SK-N-DZ (cell line): ENCODE results near the gene BEND5.

Experiments
- DNase-seq: peaks from one replicate; pipeline ENCODE4 v3.0.0-alpha.2; 2015; ENCODE audit warnings: low spot score

Gene BEND5

DNA sequence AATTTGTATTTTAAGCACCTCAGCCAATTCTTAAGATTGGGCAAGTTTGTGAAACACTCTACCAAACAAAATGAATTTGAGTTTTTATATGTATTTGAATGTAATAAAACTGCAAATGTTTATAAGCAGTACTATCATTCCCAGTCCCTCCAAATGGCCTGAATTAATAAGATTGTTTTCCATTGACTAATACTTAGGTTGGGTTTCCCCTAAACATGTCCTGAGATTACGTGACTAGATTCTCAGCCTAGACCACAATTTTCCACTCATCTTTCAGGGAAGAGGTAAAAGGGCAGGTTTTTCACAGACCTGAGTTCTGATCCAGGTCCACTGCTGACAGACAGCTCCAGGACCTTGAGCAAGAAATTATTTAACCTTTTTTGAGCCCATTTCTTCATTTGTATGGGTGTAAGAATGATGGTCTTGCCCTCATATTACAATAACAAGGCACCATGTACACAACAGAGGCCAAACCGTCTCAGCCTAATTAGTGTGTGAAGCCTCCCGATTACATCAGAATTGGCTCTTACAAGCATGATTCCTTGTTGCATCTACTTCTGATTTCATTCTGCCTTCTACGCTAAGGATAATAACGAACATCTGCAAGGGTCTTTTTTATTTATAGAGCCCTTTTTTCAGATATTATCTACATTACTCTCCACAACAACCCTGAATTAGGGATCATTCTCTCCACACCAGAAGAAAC lies 51.2 kb downstream of the BEND5 start:
- DNase-seq, result no peak

DNA sequence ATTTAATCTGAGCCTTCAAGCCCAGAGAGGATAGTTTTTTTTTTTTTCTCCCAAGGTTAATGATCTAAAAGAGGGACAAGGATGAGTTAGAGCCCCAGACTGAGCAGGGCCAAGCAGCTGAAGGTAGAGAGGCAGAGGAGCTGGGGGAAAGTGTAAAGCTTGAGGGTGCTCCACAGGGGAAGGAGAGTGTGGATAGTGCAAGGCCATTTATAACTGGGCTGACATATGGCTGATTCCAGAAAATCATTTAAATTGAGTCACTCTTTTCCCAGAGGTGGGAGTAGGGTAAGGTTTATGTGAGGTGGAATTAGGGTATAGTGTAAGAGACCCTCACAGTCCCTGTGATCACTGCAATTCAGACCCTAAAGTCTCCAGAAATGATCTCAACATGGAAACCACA lies 55.8 kb downstream of the BEND5 start:
- DNase-seq, result no peak

DNA sequence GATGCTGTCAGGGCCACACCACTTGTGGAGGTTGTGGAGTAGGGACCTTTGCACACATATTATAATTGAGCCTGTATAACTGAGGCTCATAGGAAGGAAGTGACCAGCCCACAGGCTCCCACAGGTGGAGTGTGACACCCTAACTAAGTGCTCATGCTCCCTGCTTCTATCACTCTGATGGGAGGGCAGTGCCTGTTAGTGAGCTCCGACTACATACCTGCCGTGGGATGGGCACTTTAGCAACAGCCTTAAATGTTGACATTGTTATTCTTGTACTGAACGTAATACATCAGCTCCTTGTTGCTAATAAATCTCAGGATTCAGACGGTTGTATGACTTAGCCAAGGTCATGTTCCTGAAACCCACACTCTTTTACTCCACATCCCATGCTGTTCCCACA lies 58.0 kb downstream of the BEND5 start:
- DNase-seq, result no peak

DNA sequence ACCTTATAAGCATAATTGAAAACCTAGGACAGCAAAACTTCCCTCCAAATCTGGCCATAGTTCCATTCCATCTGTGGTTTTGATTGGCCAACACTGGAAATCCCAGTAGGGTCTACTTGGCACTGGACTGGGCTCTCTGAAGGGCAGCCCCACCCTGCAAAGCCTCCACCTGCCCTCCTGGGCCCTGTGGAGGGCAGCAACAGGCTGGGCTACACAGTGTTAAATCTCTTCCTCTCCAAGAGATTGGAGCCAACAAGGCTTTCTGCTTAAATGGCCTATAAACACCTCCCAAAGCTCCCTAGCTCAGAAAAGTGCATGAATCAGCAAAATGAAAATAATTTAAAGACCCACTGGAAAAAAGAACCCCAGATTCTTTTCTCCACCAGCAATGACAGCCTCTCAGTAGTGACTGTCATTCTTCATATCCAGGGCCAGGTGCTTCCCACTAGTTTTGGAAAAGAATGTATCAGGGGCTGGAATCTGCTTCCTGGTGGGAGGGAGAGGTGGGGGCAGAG lies 58.5 kb downstream of the BEND5 start:
- DNase-seq, result no peak

DNA sequence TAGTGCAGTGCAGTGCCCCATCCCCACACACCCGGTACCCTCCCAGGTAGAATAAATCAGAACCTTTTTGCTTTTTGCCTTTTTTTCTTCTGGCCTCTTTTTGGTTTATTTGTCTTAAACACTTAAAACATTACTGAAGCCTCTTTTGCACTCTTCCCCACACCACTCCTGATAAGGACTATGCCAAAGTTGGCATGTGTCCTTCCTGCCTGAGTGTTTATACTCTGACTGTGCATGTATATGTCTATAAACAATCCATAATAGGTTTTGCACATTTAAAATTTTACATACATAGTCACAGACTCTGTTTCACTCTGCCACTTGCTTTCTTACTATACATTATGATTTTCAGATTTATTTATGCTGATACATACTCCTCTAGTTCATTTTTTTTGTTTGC lies 59.6 kb downstream of the BEND5 start:
- no peak for DNase-seq

DNA sequence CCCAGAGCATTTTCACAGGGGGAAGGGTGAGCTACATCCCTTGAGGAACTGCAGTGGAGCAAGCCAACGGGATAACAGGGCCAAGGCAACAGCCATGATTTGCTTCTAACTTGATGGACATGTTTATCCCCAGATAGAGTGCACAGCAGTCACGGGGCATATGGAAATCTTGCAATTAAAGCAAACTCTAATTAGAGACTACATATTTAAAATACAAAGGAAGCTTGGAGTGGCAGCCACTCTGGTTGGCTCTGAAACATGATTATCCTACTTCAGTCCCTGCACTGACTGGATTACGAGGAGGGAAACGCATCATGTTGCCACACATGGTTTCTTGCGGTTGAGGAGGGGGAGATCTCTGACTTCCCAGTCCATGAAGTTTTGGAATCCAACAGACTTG lies 60.8 kb downstream of the BEND5 start:
- DNase-seq, result no peak

DNA sequence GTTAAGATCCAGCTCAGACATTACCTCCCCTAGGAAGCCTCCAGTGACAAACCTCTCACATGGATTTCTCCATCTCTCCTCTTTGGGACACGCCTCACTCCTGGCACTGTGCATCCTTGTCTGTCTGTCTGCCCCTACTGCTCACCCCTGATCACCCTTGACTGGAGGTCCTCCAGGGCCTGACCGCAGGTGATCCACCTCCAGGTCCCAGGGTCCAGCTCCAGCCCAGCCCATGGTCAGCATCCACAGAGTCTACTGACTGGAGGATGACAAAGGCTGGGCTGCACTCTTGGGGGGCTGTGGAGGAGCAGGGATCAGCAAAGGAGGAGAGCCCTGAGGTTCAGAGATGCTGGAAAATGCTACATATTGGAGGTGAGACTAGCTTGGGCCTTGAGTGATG lies 65.8 kb downstream of the BEND5 start:
- DNase-seq, result no peak

DNA sequence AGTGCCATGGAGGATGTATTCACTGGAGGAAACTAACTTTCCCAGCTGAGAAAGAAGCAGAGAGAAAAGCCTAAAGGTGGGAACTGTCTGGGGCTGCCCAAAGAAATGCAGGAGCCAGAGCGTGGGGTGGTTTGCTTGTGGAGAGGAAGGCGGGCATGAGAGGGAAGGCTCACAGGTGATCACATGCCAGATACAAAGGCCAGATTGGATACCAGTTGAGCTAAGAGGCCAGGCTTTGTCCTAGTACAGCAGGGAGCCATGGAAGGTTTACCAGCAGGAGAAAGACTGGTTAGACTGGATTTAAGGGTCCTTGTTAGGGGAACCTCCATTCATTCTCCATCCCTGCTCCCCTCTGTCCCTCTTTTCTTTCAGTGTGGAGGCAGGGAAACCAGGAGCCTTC lies 66.4 kb downstream of the BEND5 start:
- no peak for DNase-seq

DNA sequence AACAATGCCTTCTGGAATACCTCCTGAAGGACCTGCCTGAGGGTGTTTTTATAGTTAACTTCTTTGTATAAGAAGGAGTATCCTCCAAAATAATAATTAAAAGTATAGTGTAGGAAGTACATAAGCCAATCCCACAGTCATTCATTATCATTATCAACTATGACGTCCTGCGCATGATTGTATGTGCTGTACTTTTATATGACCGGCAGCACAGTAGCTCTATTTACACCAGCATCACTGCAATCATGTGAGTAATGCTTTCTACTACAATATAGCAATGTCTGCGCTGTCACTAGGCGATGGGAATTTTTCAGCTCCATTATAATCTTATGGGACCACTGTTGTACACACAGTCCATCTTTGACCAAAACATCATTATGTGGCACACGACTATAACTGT lies 72.0 kb downstream of the BEND5 start:
- DNase-seq, result no peak

DNA sequence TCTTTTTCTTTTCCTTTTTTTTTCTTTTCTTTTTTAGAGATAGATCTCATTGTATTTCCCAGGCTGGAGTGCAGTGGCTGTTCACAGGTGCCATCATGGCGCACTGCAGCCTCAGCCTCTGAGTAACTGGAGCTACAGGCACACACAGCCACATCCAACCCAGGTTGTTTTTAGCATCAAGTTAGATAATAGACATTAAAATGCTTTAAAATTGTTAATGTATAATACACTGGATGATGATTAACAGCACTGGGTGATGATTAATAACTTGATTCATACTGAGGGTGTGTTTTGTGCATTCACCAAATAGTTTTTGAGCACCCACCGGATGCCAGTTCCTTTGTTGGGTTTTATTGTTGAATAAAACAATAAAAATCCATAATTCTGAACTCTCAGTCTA lies 75.2 kb downstream of the BEND5 start:
- DNase-seq, result no peak

DNA sequence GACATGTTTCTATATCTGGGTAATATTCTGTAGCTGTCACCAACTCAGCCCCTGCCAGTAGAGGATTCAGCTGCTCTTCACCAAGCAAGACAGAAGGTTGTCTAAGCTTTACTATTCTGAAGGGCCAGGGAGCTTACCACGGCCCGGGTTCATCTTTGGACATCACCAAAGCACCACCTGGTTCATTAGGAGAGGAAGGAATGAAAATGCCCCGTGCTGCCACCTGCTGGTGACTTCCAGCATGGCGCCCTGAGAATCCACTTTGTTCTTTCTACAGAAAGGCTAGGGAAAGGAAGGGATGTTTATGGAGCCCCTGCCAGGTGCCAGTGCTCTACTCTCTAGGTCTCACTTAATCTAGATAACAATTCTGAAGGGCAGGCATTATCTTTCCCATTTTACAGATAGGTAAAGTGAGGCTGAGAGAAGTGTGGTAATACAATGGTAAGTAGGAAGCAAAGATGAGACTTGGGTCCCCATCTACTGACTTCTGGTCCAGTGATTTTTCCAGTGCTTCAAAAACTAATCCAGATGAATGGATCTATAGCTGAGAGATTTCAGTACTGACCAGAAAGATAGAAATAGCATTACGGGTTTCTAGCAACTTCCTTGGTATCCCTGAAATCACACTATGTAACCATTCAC lies 79.5 kb downstream of the BEND5 start:
- peak; percentile 59 for DNase-seq

DNA sequence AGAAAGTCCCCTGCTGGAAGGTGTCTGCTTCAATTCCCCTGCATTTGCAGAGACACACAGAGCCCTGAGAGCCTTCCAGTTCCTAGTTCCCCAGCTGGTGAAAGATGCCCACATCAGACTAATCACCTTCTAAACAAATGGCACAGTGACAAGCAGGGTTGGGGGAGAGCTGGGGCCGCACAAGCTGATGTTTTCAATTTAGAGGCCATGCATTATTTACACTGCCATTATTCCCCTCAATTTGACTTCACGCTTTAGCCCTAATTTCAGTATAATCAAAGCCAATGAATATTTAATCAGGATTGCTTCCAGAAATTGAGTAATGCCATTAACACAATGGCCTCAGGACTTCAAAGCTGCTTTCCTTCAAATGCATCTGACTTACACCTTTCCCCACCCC lies 81.5 kb downstream of the BEND5 start:
- no peak for DNase-seq

DNA sequence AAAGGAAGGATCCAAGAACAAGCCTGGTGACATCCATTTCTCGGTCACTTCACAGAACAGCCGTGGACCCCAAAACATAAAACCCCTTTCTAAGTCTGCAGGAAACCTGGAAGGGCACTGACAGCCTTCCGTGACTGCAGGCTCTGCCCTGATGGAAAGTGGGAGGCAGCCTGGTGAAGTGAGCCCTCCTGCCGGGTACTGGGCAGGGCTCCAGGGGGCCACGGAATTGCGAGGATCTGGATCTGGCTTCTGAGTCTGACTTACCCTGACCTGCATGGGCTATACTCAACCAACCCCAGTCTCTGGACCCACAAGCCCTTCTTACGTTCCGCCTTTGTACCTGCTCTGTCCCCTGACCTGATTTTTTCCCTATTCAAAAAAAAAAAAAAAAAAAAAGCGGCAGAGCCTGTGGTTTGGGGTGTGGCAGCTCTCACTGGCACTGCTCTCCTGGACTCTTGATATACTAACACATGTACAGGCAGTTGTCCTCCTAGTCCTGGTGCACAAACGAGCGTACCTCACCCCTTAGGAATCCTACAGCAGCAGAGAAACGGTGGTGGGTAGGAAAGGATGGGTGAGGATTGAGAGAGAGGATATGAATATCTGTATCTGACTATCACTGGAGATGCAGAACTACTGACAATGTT lies 82.9 kb downstream of the BEND5 start:
- no peak for DNase-seq

DNA sequence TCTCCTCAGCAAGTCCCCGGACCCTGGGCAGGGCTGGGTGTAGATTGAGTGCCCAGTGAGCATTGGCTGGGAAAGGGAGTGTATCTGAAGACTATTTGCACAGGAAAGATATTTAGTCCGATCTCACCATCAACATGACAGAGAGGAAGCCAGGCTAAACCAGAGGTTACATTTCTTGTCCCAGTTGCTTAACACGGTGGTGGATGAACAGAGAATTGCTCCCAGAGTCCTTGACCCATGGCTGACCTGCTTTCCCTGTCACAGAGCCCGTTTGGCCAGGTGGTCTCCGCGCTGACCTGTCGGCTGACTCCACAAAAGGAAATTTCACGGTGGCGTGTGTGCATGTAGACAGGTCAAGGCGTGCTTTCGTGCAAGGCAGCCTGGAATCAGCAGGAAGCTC lies 83.5 kb downstream of the BEND5 start:
- no peak for DNase-seq

DNA sequence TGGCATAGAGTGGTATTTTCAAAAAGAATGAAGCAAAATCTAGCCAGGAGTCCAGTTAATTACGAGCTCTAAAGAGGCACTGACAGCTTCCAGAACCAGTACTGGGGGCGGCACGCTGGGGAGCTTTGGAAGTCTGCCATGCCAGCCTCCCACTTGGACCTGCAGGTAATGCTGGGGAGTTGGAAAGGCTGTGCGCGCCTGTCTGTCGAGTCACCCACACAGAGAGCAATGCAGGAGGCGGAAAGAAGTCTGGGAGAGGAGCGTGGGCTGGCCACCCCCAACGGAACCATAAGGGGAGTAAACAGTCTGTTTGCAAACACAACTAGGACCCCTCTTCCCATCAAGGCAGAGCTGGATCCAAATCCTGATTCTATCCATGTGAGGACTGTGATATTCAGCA lies 84.5 kb downstream of the BEND5 start:
- DNase-seq, result no peak

DNA sequence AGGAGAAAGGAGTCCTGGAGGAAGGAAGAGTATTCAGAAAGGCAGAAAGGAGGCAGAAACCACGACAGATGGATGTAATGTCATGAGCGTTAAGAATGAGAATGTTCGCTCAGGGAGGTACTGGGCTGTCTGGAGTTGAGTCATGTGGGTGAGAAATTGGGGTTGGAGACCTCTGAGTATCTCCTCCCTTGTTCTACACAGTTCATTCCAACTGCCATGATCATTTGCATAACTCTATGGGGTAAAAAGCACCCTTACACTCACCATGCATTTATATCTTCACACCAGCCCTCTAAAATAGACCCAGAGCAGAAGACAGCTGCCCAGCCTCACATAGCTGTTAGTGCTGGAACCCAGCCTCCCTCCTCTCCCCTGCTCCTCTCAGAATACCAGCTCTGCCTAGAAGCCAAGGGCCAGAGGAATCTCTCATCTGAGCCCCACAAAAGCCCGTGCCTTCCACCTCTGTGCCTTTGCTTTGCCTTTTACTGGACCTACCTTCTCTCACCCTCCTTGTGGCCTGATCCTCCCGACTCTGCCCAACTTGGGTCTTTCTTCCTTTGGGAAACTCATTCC lies 85.2 kb downstream of the BEND5 start:
- DNase-seq, result no peak

DNA sequence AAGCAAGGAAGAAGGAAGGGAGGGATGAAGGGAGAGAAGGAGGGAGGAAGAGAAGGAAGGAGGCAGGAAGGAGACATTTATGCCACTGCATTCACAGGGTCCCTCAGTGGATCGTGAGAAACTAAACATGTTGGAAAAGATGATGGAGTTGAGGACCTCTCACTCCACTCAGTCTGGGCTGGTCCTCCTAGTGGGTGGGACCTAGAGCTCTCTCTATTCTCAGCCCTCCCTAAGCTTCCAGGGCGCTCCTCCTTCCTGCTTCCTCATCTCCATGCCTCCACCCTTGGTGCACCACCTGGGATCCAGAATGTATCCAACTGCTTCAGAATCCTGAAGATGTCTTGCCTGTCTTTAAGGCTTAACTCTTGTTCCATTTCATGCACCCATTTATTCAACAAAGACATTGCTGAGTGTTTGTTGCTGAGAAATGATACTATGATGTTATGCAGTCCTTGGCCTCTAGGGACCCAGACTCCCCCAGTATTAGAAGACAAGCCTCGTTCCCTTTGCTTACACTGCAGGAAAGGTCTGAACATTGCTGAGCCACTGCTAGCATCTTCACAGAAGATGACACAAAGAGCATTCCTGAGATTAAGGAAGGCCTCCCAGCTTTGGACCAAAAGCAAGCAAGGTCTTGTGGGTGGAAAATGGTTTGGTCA lies 88.5 kb downstream of the BEND5 start:
- DNase-seq, result peak; percentile 60

DNA sequence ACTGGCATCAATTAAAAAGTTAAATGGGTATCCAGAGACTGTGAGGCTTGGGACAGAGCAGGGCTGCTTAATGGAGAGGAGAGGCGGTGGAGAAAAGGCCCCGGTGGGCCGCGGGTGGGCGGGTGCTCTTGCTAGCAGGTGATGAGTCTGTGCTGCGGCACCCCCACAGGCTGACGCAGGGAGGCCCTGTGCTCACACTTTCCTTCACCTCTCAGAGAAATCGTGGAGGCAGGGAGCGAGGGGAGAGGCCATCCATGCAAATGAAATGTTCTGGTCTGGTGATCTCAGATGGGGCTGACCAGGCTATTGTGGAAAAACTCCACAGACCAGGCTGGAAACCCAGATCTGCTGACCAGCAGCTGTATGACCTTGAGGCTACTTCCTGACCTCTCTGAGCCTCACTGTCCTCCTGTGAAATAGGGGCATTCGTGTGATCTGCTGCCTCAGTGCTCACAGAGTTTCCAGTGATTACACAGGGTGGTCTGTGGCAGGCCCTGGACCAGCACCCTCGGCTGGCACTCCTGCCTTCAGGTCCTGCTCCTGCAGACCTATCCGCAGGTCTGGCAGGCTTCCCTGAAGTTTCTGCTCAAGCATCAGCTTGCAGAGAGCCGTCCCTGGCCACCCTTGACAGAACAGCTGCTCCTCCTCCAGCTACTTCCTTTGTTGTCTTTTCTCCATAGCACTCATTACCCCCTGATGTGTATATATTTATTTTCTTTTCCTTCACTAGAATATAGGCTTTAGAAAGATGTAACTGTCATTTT lies 89.2 kb downstream of the BEND5 start:
- peak; percentile 34 for DNase-seq

DNA sequence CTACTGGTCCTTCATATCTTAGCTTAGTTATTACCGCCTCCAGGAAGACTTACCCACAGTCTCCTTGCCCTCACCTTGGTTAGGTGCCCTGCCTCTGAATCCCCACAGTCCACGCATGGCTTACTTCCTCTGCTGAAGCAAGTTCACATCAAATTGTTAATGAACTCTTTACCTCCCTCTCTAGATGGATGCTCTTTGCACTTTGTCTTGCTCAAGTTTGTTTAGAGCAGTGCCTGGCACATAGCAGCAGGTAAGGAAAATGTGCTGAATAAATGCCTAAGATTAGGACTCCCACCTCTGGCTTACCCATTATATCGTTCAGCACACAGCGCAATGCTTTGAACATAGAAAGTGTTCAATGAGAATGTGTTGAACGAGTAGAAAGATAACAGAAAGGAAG lies 90.5 kb downstream of the BEND5 start:
- no peak for DNase-seq

DNA sequence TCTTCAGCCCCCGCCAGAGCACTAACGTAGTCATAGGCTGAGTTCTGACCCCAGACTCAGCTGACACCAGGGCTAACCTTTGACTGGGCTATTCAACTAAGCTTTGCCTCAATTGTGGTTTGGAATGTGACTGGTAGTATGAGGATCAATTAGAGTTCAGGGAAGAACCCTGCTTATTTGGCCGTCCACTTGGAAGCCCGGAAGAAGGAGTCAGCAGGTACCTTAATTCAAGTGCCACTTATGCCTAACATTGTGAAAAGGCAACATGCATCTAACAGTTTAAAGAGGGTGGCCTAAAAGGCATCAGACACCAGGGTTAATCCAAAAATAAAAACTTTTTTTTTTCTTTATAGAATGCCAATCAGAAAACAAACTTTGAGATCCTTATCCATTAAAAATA lies 92.3 kb downstream of the BEND5 start:
- DNase-seq, result no peak

DNA sequence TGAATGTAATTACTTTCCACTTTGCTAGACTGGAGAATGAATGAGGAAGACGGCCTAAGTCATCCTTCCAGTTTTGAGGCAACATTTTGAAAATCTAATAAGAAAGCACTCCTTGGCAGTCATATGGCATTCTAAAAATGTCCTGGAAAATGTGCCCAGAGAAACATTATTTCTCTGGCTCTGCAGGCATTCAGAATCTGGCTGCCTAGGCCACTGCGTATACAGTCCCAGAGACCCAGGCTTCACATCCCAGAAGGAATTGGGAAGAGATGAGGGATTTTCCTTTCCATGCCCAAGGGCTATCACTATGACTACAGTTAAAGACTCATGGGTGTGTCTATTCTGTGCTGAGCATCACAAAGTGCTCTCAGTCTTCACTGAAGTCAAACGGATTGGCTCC lies 92.9 kb downstream of the BEND5 start:
- DNase-seq, result no peak
